SK-N-SH (cell line): ENCODE measurements around the gene GFY. TPM values are rescaled to one million over a fixed set of nuclear protein-coding genes. Genes with fewer than 3 reads are reported as not detected.
A peak's percentile ranks its signal among the peaks of the same experiment; 100 is the strongest.

Source experiments
- CTCF ChIA-PET: fragments of 300-600, 350-600 bp; formaldehyde crosslinking; extraction: SDS; loops from one replicate; lab custom pipeline; 2021; lab: Yijun Ruan, JAX
- POLR2A ChIA-PET: fragments of 350-600 bp; sonication (Branson Sonifier 250); formaldehyde crosslinking; extraction: SDS; loops from one replicate; lab custom pipeline; 2020; ENCODE audit warnings: antibody characterized with exemption, inconsistent platforms; lab: Yijun Ruan, JAX
- DNase-seq: peaks from one replicate; pipeline ENCODE4 v3.0.0; 2012
- H2AFZ ChIP-seq: fragments of 200-600 bp; sonication (generic); 2 replicates; pipeline ENCODE4 v1.8.1; 2016; ENCODE audit warnings: antibody characterized with exemption, mild to moderate bottlenecking, low read depth
- H3F3A ChIP-seq: fragments of 200-600 bp; sonication (generic); replicated peaks from 2 replicates; pipeline ENCODE3; 2016; ENCODE audit warnings: antibody characterized with exemption, mild to moderate bottlenecking; ENCODE audit not compliant: insufficient read depth
- H3K27ac ChIP-seq, 2 experiments: fragments of 200-500 bp in 1 of 2; fragments of 200-600 bp in 1 of 2; sonication (Bioruptor generic) in 1 of 2; sonication (generic), shearing (Covaris generic) in 1 of 2; 2 replicates each; pipeline versions ENCODE4 v1.5.1 to v1.6.1; 2014 to 2016; ENCODE audit warnings: low read depth in 2 of 2, inconsistent platforms in 1 of 2, low read length in 1 of 2, mild to moderate bottlenecking in 1 of 2, mixed read lengths in 1 of 2
- H3K27me3 ChIP-seq: fragments of 200-600 bp; sonication (generic), shearing (Covaris generic); 2 replicates; pipeline ENCODE4 v1.6.1; 2016; ENCODE audit warnings: mixed run types; ENCODE audit not compliant: insufficient read depth
- H3K36me3 ChIP-seq, 2 experiments: fragments of 200-500 bp in 1 of 2; fragments of 200-600 bp in 1 of 2; sonication (Bioruptor generic) in 1 of 2; sonication (generic) in 1 of 2; replicated peaks in 1 of 2; 2 replicates each; pipeline versions ENCODE3 to v1.5.1; 2014 to 2016; ENCODE audit warnings: low read length in 1 of 2, mild to moderate bottlenecking in 1 of 2; ENCODE audit not compliant: insufficient read depth in 2 of 2, control insufficient read depth in 1 of 2
- H3K4me1 ChIP-seq, 2 experiments: fragments of 200-500 bp in 1 of 2; fragments of 200-600 bp in 1 of 2; sonication (Bioruptor generic) in 1 of 2; sonication (generic), shearing (Covaris generic) in 1 of 2; 2 replicates each; pipeline versions ENCODE4 v1.5.1 to v1.6.1; 2014 to 2016; ENCODE audit warnings: low read depth in 1 of 2, low read length in 1 of 2, mixed run types in 1 of 2; ENCODE audit not compliant: insufficient read depth in 2 of 2, control insufficient read depth in 1 of 2
- H3K4me2 ChIP-seq: fragments of 200-600 bp; sonication (generic), shearing (Covaris generic); 2 replicates; pipeline ENCODE4 v1.6.1; 2017; ENCODE audit warnings: mixed run types
- H3K4me3 ChIP-seq, 2 experiments: fragments of 200-500 bp in 1 of 2; fragments of 200-600 bp in 1 of 2; sonication (Bioruptor generic) in 1 of 2; sonication (generic), shearing (Covaris generic) in 1 of 2; 2 replicates each; pipeline versions ENCODE4 v1.5.1 to v1.8.1; 2014 to 2016; ENCODE audit warnings: low read depth in 2 of 2, inconsistent platforms in 1 of 2, low read length in 1 of 2, mild to moderate bottlenecking in 1 of 2, mixed read lengths in 1 of 2, moderate library complexity in 1 of 2
- H3K79me2 ChIP-seq: fragments of 200-600 bp; sonication (generic); 2 replicates; pipeline ENCODE4 v1.8.1; 2017; ENCODE audit warnings: mild to moderate bottlenecking; ENCODE audit not compliant: insufficient read depth
- H3K9ac ChIP-seq: fragments of 200-600 bp; sonication (generic); 2 replicates; pipeline ENCODE4 v1.6.1; 2017; ENCODE audit warnings: mixed run types
- H3K9me2 ChIP-seq: fragments of 200-600 bp; sonication (generic); 2 replicates; pipeline ENCODE4 v1.6.1; 2017; ENCODE audit warnings: mixed run types
- H3K9me3 ChIP-seq: fragments of 200-600 bp; sonication (generic); 2 replicates; pipeline ENCODE4 v1.6.1; 2017; ENCODE audit warnings: mixed run types, mild to moderate bottlenecking, moderate library complexity
- H4K20me1 ChIP-seq: fragments of 200-600 bp; sonication (generic); 2 replicates; pipeline ENCODE4 v1.6.1; 2017; ENCODE audit warnings: mild to moderate bottlenecking, mixed run types; ENCODE audit not compliant: insufficient read depth
- CHD2 ChIP-seq: fragments of 150-350 bp; IDR thresholded peaks from 2 replicates; pipeline ENCODE4 v1.6.1; 2018; ENCODE audit warnings: low read length; ENCODE audit not compliant: partially characterized antibody
- GATA2 ChIP-seq: sonication (generic); formaldehyde crosslinking; IDR thresholded peaks from 2 replicates; pipeline ENCODE4 v1.5.0; 2020; ENCODE audit warnings: mild to moderate bottlenecking, missing genetic modification reagents
- POLR2AphosphoS5 ChIP-seq: IDR thresholded peaks from 2 replicates; pipeline ENCODE4 v1.6.1; 2012; ENCODE audit warnings: low read depth, low read length
- RAD21 ChIP-seq: IDR thresholded peaks from 2 replicates; pipeline ENCODE4 v1.6.1; 2012; ENCODE audit warnings: mild to moderate bottlenecking, low read length
- RXRA ChIP-seq: IDR thresholded peaks from 2 replicates; pipeline ENCODE4 v1.4.0; 2012; ENCODE audit warnings: low read depth, mild to moderate bottlenecking, borderline replicate concordance
- SIN3A ChIP-seq: IDR thresholded peaks from 2 replicates; pipeline ENCODE4 v1.6.1; 2012; ENCODE audit warnings: low read depth, mild to moderate bottlenecking, low read length, moderate library complexity, borderline replicate concordance
- SMC3 ChIP-seq: IDR thresholded peaks from 2 replicates; pipeline ENCODE4 v1.6.1; 2012; ENCODE audit warnings: low read depth, low read length, improper control_type of control experiment
- TAF1 ChIP-seq: IDR thresholded peaks from 2 replicates; pipeline ENCODE4 v1.6.1; 2012; ENCODE audit warnings: low read depth, mild to moderate bottlenecking, low read length, moderate library complexity, borderline replicate concordance
- TCF12 ChIP-seq: IDR thresholded peaks from 2 replicates; pipeline ENCODE4 v1.4.0; 2012
- TEAD4 ChIP-seq: IDR thresholded peaks from 2 replicates; pipeline ENCODE4 v1.4.0; 2012; ENCODE audit warnings: mild to moderate bottlenecking, borderline replicate concordance; ENCODE audit not compliant: insufficient read depth
- WGBS: methylation state at CpG from one replicate; pipeline ENCODE4 v1.1.6; 2017; ENCODE audit warnings: low lambda C conversion rate; 5-methylcytosine and 5-hydroxymethylcytosine counted together
- polyA plus RNA-seq, 3 experiments: library from polyadenylated mRNA; depleted of rRNA; stranded (reverse); fragments of >200 nt; gene quantifications; 2 replicates each; pipeline ENCODE4 v1.2.3, GENCODE V29; 2012
- TF ChIP-seq, protein P1 (sequence below): fragments of 150-350 bp; IDR thresholded peaks from 2 replicates; pipeline ENCODE4 v1.6.1; 2016; ENCODE audit warnings: mild to moderate bottlenecking, low read depth, low read length
- TF ChIP-seq, protein P2 (sequence below): fragments of 200-600 bp; sonication (generic); IDR thresholded peaks from 2 replicates; pipeline ENCODE4 v1.6.1; 2017; ENCODE audit warnings: antibody characterized with exemption, mild to moderate bottlenecking, moderate library complexity
- TF ChIP-seq, protein P3 (sequence below): fragments of 150-350 bp; IDR thresholded peaks from 2 replicates; pipeline ENCODE4 v1.6.1; 2017; ENCODE audit warnings: antibody characterized with exemption, low read length, low read depth, borderline replicate concordance
- TF ChIP-seq, protein P4 (sequence below): IDR thresholded peaks from 2 replicates; pipeline ENCODE4 v1.4.0; 2012; ENCODE audit warnings: low read depth, borderline replicate concordance

Gene GFY
- polyA plus RNA-seq, 1 of the 3 experiments (the other 2 are of a cell fraction), result not detected

DNA sequence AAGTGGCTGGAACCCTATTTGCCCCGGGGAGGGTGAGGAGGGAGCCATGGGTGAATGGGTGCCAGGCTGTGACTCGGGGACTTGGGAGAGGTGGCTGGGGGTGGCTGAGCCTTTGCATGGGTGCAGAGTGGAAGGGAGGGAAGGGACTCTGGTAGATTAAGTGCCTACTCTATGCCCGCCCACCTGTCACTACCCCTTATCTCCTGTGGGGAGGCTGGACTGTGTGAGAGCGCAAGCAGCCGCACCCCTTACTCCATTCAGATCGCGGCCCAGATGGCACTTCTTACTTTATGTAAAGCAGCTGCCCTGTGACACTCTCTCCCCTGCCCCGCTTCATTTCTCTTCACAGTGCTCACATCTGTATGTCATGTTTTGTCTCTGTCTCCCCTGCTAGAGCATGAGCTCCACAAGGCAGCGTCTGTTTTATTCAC, 34.2 kb upstream of the GFY start:
- no peak for DNase-seq
- H3K9me2 ChIP-seq, result no peaks in the 10 kb centered on the region
- no peak overlapping the region for H3K9ac ChIP-seq
- H3K27ac ChIP-seq, result no peak overlapping the region
- H3K9me3 ChIP-seq, result no peaks in the 10 kb centered on the region
- peaks cover 0 to 3% of the 10 kb centered on the region in 2 experiments; a peak in 1 of 4 replicates for H3K4me1 ChIP-seq
- ChIA-PET POLR2A (no interaction called here), CTCF (interaction anchor here (0.7 to 8.8 kb wide), 13 partner anchors 8 to 480 kb away, joined by 3 to 149 read pairs (median 11); partner anchors contain the start of genes GFY and SLC17A7)
- WGBS, result 17% methylated on average over 8 of the region's 9 CpGs
- H3K4me3 ChIP-seq, result no peak overlapping the region
- H2AFZ ChIP-seq, result no peak overlapping the region
- H3K27me3 ChIP-seq, result peaks cover 34% of the 10 kb centered on the region
- no peaks in the 10 kb centered on the region for H3K36me3 ChIP-seq
- no peak overlapping the region for H3K4me2 ChIP-seq
- no peak for TF ChIP-seq GATA2
- no peak for TF ChIP-seq RXRA
- TF ChIP-seq, protein P1, sequence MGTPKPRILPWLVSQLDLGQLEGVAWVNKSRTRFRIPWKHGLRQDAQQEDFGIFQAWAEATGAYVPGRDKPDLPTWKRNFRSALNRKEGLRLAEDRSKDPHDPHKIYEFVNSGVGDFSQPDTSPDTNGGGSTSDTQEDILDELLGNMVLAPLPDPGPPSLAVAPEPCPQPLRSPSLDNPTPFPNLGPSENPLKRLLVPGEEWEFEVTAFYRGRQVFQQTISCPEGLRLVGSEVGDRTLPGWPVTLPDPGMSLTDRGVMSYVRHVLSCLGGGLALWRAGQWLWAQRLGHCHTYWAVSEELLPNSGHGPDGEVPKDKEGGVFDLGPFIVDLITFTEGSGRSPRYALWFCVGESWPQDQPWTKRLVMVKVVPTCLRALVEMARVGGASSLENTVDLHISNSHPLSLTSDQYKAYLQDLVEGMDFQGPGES, result no peak
- TF ChIP-seq, protein P2, sequence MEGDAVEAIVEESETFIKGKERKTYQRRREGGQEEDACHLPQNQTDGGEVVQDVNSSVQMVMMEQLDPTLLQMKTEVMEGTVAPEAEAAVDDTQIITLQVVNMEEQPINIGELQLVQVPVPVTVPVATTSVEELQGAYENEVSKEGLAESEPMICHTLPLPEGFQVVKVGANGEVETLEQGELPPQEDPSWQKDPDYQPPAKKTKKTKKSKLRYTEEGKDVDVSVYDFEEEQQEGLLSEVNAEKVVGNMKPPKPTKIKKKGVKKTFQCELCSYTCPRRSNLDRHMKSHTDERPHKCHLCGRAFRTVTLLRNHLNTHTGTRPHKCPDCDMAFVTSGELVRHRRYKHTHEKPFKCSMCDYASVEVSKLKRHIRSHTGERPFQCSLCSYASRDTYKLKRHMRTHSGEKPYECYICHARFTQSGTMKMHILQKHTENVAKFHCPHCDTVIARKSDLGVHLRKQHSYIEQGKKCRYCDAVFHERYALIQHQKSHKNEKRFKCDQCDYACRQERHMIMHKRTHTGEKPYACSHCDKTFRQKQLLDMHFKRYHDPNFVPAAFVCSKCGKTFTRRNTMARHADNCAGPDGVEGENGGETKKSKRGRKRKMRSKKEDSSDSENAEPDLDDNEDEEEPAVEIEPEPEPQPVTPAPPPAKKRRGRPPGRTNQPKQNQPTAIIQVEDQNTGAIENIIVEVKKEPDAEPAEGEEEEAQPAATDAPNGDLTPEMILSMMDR, result no peak
- no peak for TF ChIP-seq TEAD4
- no peak for TF ChIP-seq TCF12
- TF ChIP-seq, protein P3, sequence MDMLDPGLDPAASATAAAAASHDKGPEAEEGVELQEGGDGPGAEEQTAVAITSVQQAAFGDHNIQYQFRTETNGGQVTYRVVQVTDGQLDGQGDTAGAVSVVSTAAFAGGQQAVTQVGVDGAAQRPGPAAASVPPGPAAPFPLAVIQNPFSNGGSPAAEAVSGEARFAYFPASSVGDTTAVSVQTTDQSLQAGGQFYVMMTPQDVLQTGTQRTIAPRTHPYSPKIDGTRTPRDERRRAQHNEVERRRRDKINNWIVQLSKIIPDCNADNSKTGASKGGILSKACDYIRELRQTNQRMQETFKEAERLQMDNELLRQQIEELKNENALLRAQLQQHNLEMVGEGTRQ, result no peak
- TF ChIP-seq TAF1, result no peak
- no peak for TF ChIP-seq RAD21
- TF ChIP-seq SIN3A, result no peak
- no peaks in the 10 kb centered on the region for H4K20me1 ChIP-seq
- H3K79me2 ChIP-seq, result no peaks in the 10 kb centered on the region
- H3F3A ChIP-seq, result peaks cover 9% of the 10 kb centered on the region

DNA sequence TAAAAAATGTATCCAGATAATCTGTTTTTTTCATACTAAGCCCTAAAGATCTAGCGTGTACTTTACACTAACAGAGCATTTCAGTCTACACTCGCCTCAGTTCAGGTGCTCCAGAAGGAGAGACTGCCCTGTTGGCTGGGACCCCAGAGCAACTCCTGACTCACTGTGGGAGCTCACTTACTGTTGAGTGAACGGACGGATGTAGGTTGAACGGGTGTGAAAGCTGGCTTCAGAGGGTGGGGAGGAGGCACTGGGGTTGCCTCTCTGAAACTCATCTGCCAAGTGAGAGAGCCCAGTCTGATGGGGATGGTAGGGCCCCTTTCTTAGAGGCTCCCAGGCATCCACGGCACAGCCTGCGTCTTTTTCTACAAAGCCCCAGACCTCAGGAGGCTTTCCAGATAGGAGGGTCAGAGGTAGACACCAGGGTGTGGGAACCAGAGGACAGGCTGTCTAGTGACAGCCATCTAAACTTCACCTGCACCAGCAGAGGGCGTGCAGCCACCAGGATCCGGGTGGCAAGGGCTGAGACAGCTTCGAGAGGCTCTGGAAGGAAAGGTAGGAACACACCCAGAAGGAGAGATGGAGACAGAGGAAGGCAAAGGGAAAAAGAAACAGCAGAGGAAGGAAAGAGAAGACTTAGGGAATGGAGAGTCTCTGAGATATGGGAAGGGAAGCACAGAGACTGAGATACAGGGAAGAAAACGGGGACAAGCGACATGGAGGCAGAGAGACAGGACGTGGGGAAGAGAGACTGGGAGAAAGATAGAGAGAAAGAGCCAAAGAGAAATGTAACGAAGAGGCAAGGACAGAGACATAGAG, 33.4 kb upstream of the GFY start:
- no peak overlapping the region for H3K9ac ChIP-seq
- H3K4me2 ChIP-seq, result no peak overlapping the region
- peaks cover 0 to 3% of the 10 kb centered on the region in 2 experiments; a peak in 1 of 4 replicates for H3K4me1 ChIP-seq
- peaks cover 9% of the 10 kb centered on the region for H3F3A ChIP-seq
- 13% methylated on average over 14 of the region's 14 CpGs for WGBS
- peak overlapping the region in 1 of 2 experiments; percentile 33; a peak in 1 of 4 replicates for H3K4me3 ChIP-seq
- no peaks in the 10 kb centered on the region for H3K9me2 ChIP-seq
- no peak overlapping the region for H2AFZ ChIP-seq
- no peak for TF ChIP-seq TEAD4
- TF ChIP-seq, protein P2, result peak; percentile 85
- TF ChIP-seq CHD2, result peak; percentile 20
- peak; percentile 92 for TF ChIP-seq SMC3
- TF ChIP-seq, protein P3, result no peak
- TF ChIP-seq, protein P4, sequence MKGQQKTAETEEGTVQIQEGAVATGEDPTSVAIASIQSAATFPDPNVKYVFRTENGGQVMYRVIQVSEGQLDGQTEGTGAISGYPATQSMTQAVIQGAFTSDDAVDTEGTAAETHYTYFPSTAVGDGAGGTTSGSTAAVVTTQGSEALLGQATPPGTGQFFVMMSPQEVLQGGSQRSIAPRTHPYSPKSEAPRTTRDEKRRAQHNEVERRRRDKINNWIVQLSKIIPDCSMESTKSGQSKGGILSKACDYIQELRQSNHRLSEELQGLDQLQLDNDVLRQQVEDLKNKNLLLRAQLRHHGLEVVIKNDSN, result no peak
- TF ChIP-seq RAD21, result peak; percentile 98
- no peak for TF ChIP-seq POLR2AphosphoS5
- ChIA-PET CTCF (interaction anchor here (0.6 to 8.8 kb wide), 19 partner anchors 9 to 480 kb away, joined by 3 to 149 read pairs (median 5); partner anchors contain the start of genes GFY and SLC17A7), POLR2A (no interaction called here)
- H4K20me1 ChIP-seq, result no peaks in the 10 kb centered on the region
- no peaks in the 10 kb centered on the region for H3K9me3 ChIP-seq
- H3K36me3 ChIP-seq, result no peaks in the 10 kb centered on the region
- DNase-seq, result peak; percentile 88
- H3K27me3 ChIP-seq, result peaks cover 32% of the 10 kb centered on the region
- no peak overlapping the region for H3K27ac ChIP-seq
- H3K79me2 ChIP-seq, result no peaks in the 10 kb centered on the region
